ENCODE measurements around the gene DRD4. TPM values are rescaled to one million over a fixed set of nuclear protein-coding genes. Genes with fewer than 3 reads are reported as not detected.

DRD4 gene
- total and polyA plus RNA-seq, 10 of the 15 experiments (the other 5 are each of a cell fraction or from before 2014, with no cell fraction given): not detected

- TF ChIP-seq REST (IDR thresholded peaks at IDR 0.05; ENCODE audit: low read depth, low read length): no peak
- no peak for TF ChIP-seq ZSCAN29 (IDR thresholded peaks at IDR 0.05)
- no peak for TF ChIP-seq BCL3 (IDR thresholded peaks at IDR 0.05; ENCODE audit: borderline replicate concordance, insufficient read depth, low read depth, low read length, poor library complexity, severe bottlenecking)
- no peak for TF ChIP-seq YY1 (IDR thresholded peaks at IDR 0.05; ENCODE audit: low read depth, low read length)
- no peak for TF ChIP-seq SPI1 (IDR thresholded peaks at IDR 0.05; ENCODE audit: borderline replicate concordance, insufficient read depth, low read depth, low read length)
- TF ChIP-seq CBX5 (IDR thresholded peaks at IDR 0.05; ENCODE audit: low read depth): no peak
Measured at GRCh38 chr11:601573-602245, 35.4 kb upstream of the DRD4 start (continued).

GRCh38 chr11:603154-603553 lies 33.9 kb upstream of the DRD4 start:
- no peak for ATAC-seq
- Histone ChIP-seq H3K9me3 (replicated peaks; ENCODE audit: control insufficient read depth, insufficient read depth, low read length) (no peaks in the 10 kb centered on the region), H3K27me3 (replicated peaks in 1 of 2; ENCODE audit: control insufficient read depth in 2 of 2, insufficient read depth in 2 of 2, low read length in 1 of 2) (no peaks in the 10 kb centered on the region), H3K9ac (ENCODE audit: control insufficient read depth, insufficient read depth, low read length) (no peak overlapping the region), H4K20me1 (ENCODE audit: control insufficient read depth, insufficient read depth) (no peaks in the 10 kb centered on the region; the same call in 1 of the 2 replicates), H3K36me3 (ENCODE audit: control insufficient read depth in 2 of 2, insufficient read depth in 2 of 2, low read length in 1 of 2) (peaks cover 17 to 52% of the 10 kb centered on the region in 2 experiments; a peak in 3 of 4 replicates), H3K79me2 (ENCODE audit: control insufficient read depth, insufficient read depth, low read length) (no peaks in the 10 kb centered on the region), H3K27ac (ENCODE audit: control insufficient read depth, insufficient read depth) (no peak overlapping the region), H3K4me2 (ENCODE audit: control insufficient read depth, insufficient read depth) (no peak overlapping the region), H3K4me3 (no peak overlapping the region), H3K4me1 (ENCODE audit: control insufficient read depth, insufficient read depth, low read length) (no peaks in the 10 kb centered on the region), H2AFZ (ENCODE audit: control insufficient read depth, low read depth, low read length) (no peak overlapping the region)
- CTCF ChIA-PET: no interaction called here
- POLR2A ChIA-PET: no interaction called here
- no TSS peak for BruUV-seq (replicated peaks)
- in situ Hi-C loops (cut with MboI) (no loop called here), intact Hi-C loops (cut with micrococcal nuclease; ENCODE audit: unreplicated experiment) (no loop called here)
- RAD21 ChIA-PET (ENCODE audit: unreplicated experiment): no interaction called here
- no peak for DNase-seq (ENCODE audit: low read depth, low spot score)
- SMC1A ChIA-PET (ENCODE audit: uncharacterized antibody, unreplicated experiment): no interaction called here
- no peak for TF ChIP-seq ZBTB4 (CRISPR knock-in tag; IDR thresholded peaks at IDR 0.05)
- no peak for TF ChIP-seq JUNB (IDR thresholded peaks at IDR 0.05)
- no peak for FAIRE-seq
- 96% methylated on average over 13 of the region's 13 CpGs for WGBS (ENCODE audit: insufficient coverage, insufficient replicate concordance, low lambda C conversion rate, missing lambda C conversion rate)
